ENCODE results near the gene OTUD4.

GRCh38 chr4:145171911-145172310 lies 8.5 kb downstream of the OTUD4 start:
- TF ChIP-seq CTCF (conservative IDR thresholded peaks at IDR 0.05; ENCODE audit: low read depth, low read length) (no peak), EZH2 (IDR thresholded peaks at IDR 0.05; ENCODE audit: low read length, unreplicated experiment) (no peak), EZH2phosphoT487 (IDR thresholded peaks at IDR 0.05; ENCODE audit: borderline replicate concordance, low read length) (no peak)
